Thymus (tissue), 11 donors: ENCODE results near the gene GRID1. TPM values are rescaled to one million over a fixed set of nuclear protein-coding genes. Genes with fewer than 3 reads are reported as not detected.

Experiments
- DNase-seq, 9 donors: peaks; one replicate each; pipeline ENCODE4 v3.0.0-alpha.2; 2013; ENCODE audit warnings: low spot score in 9 of 9, low read depth in 6 of 9, missing footprints in 1 of 9
- H3K27ac ChIP-seq, 2 donors: one replicate each; pipeline ENCODE4 v1.5.1; 2013; ENCODE audit warnings: control low read depth in 1 of 2, low read depth in 1 of 2, low read length in 1 of 2, mild to moderate bottlenecking in 1 of 2, moderate library complexity in 1 of 2
- H3K27me3 ChIP-seq, 2 donors: one replicate each; pipeline ENCODE4 v1.5.1; 2013; ENCODE audit warnings: low read length in 1 of 2; ENCODE audit not compliant: control insufficient read depth in 2 of 2, insufficient read depth in 1 of 2
- H3K36me3 ChIP-seq, 2 donors: one replicate each; pipeline ENCODE4 v1.5.1; 2013; ENCODE audit warnings: low read length in 1 of 2, mild to moderate bottlenecking in 1 of 2, moderate library complexity in 1 of 2; ENCODE audit not compliant: control insufficient read depth in 2 of 2, insufficient read depth in 2 of 2
- H3K4me1 ChIP-seq, 2 donors: one replicate each; pipeline ENCODE4 v1.5.1; 2013; ENCODE audit warnings: low read length in 2 of 2; ENCODE audit not compliant: control insufficient read depth in 2 of 2, insufficient read depth in 2 of 2
- H3K4me3 ChIP-seq, 2 donors: one replicate each; pipeline ENCODE4 v1.5.1; 2013; ENCODE audit warnings: low read length in 2 of 2, control low read depth in 1 of 2, mild to moderate bottlenecking in 1 of 2
- H3K9me3 ChIP-seq, 2 donors: one replicate each; pipeline ENCODE4 v1.5.1; 2013; ENCODE audit warnings: low read length in 1 of 2, mild to moderate bottlenecking in 1 of 2; ENCODE audit not compliant: control insufficient read depth in 2 of 2, insufficient read depth in 1 of 2
- WGBS: extraction: QIAGEN DNeasy Blood & Tissue Kit; methylation state at CpG from one replicate; pipeline ENCODE4 v1.1.7; 2013; 5-methylcytosine and 5-hydroxymethylcytosine counted together
- polyA plus RNA-seq: library from polyadenylated mRNA; stranded (reverse); fragments of 200-250 nt; gene quantifications from one replicate; pipeline ENCODE4 v1.2.3, GENCODE V29; 2013
- total RNA-seq: library from RNA; stranded (reverse); fragments of 120-200 nt; gene quantifications from one replicate; pipeline ENCODE4 v1.2.4, GENCODE V29; 2013
- donor health status: healthy.

GRID1 gene
- total and polyA plus RNA-seq, 2 donors: 0.33 to 0.46 TPM

GRCh38 chr10:85926986-85927385 lies 439.6 kb downstream of the GRID1 start:
- Histone ChIP-seq H3K36me3 (no peaks in the 10 kb centered on the region), H3K4me1 (no peaks in the 10 kb centered on the region), H3K27ac (no peak overlapping the region), H3K9me3 (no peaks in the 10 kb centered on the region), H3K4me3 (no peak overlapping the region), H3K27me3 (no peaks in the 10 kb centered on the region)
- 58% methylated on average over 3 of the region's 3 CpGs for WGBS
- DNase-seq: no peak

- H3K27ac ChIP-seq: no peak overlapping the region
- no peaks in the 10 kb centered on the region for H3K27me3 ChIP-seq
- WGBS: 86% methylated on average over 5 of the region's 5 CpGs
- no peaks in the 10 kb centered on the region for H3K9me3 ChIP-seq
- no peak for DNase-seq
- H3K36me3 ChIP-seq: no peaks in the 10 kb centered on the region
- no peaks in the 10 kb centered on the region for H3K4me1 ChIP-seq
- no peak overlapping the region for H3K4me3 ChIP-seq
Observed at GRCh38 chr10:85926136-85926535, 440.5 kb downstream of the GRID1 start.

GRCh38 chr10:85925201-85925750 lies 441.3 kb downstream of the GRID1 start:
- 97% methylated on average over 5 of the region's 5 CpGs for WGBS
- DNase-seq: no peak
- no peaks in the 10 kb centered on the region for H3K9me3 ChIP-seq

GRCh38 chr10:85924382-85925102 lies 442.1 kb downstream of the GRID1 start:
- Histone ChIP-seq H3K4me1 (no peaks in the 10 kb centered on the region), H3K4me3 (no peak overlapping the region), H3K9me3 (no peaks in the 10 kb centered on the region), H3K27me3 (no peaks in the 10 kb centered on the region), H3K36me3 (no peaks in the 10 kb centered on the region), H3K27ac (no peak overlapping the region)
- DNase-seq: no peak
- WGBS: 94% methylated on average over 7 of the region's 7 CpGs

More at GRCh38 chr10:85925201-85925750, 441.3 kb downstream of the GRID1 start:
- H3K36me3 ChIP-seq: no peaks in the 10 kb centered on the region
- H3K4me3 ChIP-seq: no peak overlapping the region
- no peak overlapping the region for H3K27ac ChIP-seq
- H3K4me1 ChIP-seq: no peaks in the 10 kb centered on the region
- no peaks in the 10 kb centered on the region for H3K27me3 ChIP-seq

- no peaks in the 10 kb centered on the region for H3K36me3 ChIP-seq
- no peak overlapping the region for H3K27ac ChIP-seq
- H3K27me3 ChIP-seq: no peaks in the 10 kb centered on the region
- DNase-seq: no peak
- H3K9me3 ChIP-seq: no peaks in the 10 kb centered on the region
- no peaks in the 10 kb centered on the region for H3K4me1 ChIP-seq
- WGBS: 86% methylated on average over 9 of the region's 9 CpGs
- H3K4me3 ChIP-seq: no peak overlapping the region
Observed at GRCh38 chr10:85922356-85923129, 444.1 kb downstream of the GRID1 start.

- no peaks in the 10 kb centered on the region for H3K27me3 ChIP-seq
- no peaks in the 10 kb centered on the region for H3K4me1 ChIP-seq
- H3K9me3 ChIP-seq: no peaks in the 10 kb centered on the region
- 94% methylated on average over 5 of the region's 5 CpGs for WGBS
- no peaks in the 10 kb centered on the region for H3K36me3 ChIP-seq
- H3K4me3 ChIP-seq: no peak overlapping the region
- no peak for DNase-seq
- no peak overlapping the region for H3K27ac ChIP-seq
Observed at GRCh38 chr10:85921789-85922188, 444.8 kb downstream of the GRID1 start.

GRCh38 chr10:85920311-85920710 lies 446.3 kb downstream of the GRID1 start:
- no peak overlapping the region for H3K27ac ChIP-seq
- no peaks in the 10 kb centered on the region for H3K9me3 ChIP-seq
- WGBS: 83% methylated on average over 6 of the region's 6 CpGs
- no peaks in the 10 kb centered on the region for H3K4me1 ChIP-seq
- no peak overlapping the region for H3K4me3 ChIP-seq
- H3K27me3 ChIP-seq: no peaks in the 10 kb centered on the region
- DNase-seq: no peak
- no peaks in the 10 kb centered on the region for H3K36me3 ChIP-seq

GRCh38 chr10:85919491-85920021 lies 447.0 kb downstream of the GRID1 start:
- DNase-seq: no peak
- H3K36me3 ChIP-seq: no peaks in the 10 kb centered on the region
- no peaks in the 10 kb centered on the region for H3K4me1 ChIP-seq
- no peaks in the 10 kb centered on the region for H3K9me3 ChIP-seq
- no peak overlapping the region for H3K4me3 ChIP-seq
- H3K27ac ChIP-seq: no peak overlapping the region
- 5% methylated on average over 4 of the region's 4 CpGs for WGBS
- no peaks in the 10 kb centered on the region for H3K27me3 ChIP-seq

GRCh38 chr10:85918371-85918770 lies 448.2 kb downstream of the GRID1 start:
- Histone ChIP-seq H3K27me3 (no peaks in the 10 kb centered on the region), H3K4me3 (no peak overlapping the region), H3K27ac (no peak overlapping the region), H3K4me1 (no peaks in the 10 kb centered on the region), H3K36me3 (no peaks in the 10 kb centered on the region), H3K9me3 (no peaks in the 10 kb centered on the region)
- 87% methylated on average over 3 of the region's 3 CpGs for WGBS
- DNase-seq: no peak
